Activated CD8-positive, alpha-beta memory T cell treated with anti-CD3 and anti-CD28 coated beads for 4 hours (primary cell): ENCODE measurements around the gene SMYD5.
"Not testable (repeated sequence)": the region's sequence is repeated elsewhere in the genome, so short reads cannot be mapped to it uniquely, and the experiment has no call there.

Source experiments
- DNase-seq, 2 donors: peaks; one replicate each; pipeline ENCODE4 v3.0.0-alpha.2; 2020; ENCODE audit warnings: low read depth in 2 of 2

Gene SMYD5

GRCh38 chr2:73259704-73260337 is 45.8 kb downstream of the SMYD5 start:
- no peak for DNase-seq

GRCh38 chr2:73260338-73260984 is 46.4 kb downstream of the SMYD5 start:
- no peak for DNase-seq

- no peak for DNase-seq
Observed at GRCh38 chr2:73262108-73262651, 48.1 kb downstream of the SMYD5 start.

GRCh38 chr2:73262691-73263429 is 48.8 kb downstream of the SMYD5 start:
- not testable (repeated sequence) for DNase-seq

GRCh38 chr2:73263540-73264331 is 49.7 kb downstream of the SMYD5 start:
- DNase-seq, result no peak

GRCh38 chr2:73264332-73264606 is 50.2 kb downstream of the SMYD5 start:
- no peak for DNase-seq

GRCh38 chr2:73264783-73265182 is 50.7 kb downstream of the SMYD5 start:
- no peak for DNase-seq

GRCh38 chr2:73265298-73266060 is 51.4 kb downstream of the SMYD5 start:
- DNase-seq, result no peak

- DNase-seq, result no peak
Observed at GRCh38 chr2:73266061-73266901, 52.2 kb downstream of the SMYD5 start.

- no peak for DNase-seq
Observed at GRCh38 chr2:73267008-73267407, 53.0 kb downstream of the SMYD5 start.

- DNase-seq, result no peak
Observed at GRCh38 chr2:73268366-73268829, 54.4 kb downstream of the SMYD5 start.

- DNase-seq, result peak; percentile 41 to 52
Observed at GRCh38 chr2:73268830-73269685, 55.0 kb downstream of the SMYD5 start.

GRCh38 chr2:73269686-73270465 is 55.8 kb downstream of the SMYD5 start:
- DNase-seq, result no peak

GRCh38 chr2:73272270-73272669 is 58.2 kb downstream of the SMYD5 start:
- no peak for DNase-seq
